ES-I3 (cell line): ENCODE results near the gene FBXO46.

Source experiments
- H3K36me3 ChIP-seq: 2 replicates; pipeline ENCODE4 v1.6.1; 2013; ENCODE audit warnings: mild to moderate bottlenecking, low read length, control low read depth, moderate library complexity; ENCODE audit not compliant: insufficient read depth
- H3K4me1 ChIP-seq: 2 replicates; pipeline ENCODE4 v1.6.1; 2013; ENCODE audit warnings: mild to moderate bottlenecking, control low read depth, low read length; ENCODE audit not compliant: insufficient read depth
- H3K9ac ChIP-seq: 2 replicates; pipeline ENCODE4 v1.6.1; 2013; ENCODE audit warnings: low read depth, mild to moderate bottlenecking, low read length, moderate library complexity
- H3K9me3 ChIP-seq: 2 replicates; pipeline ENCODE4 v1.6.1; 2013; ENCODE audit warnings: mild to moderate bottlenecking, low read length, moderate library complexity; ENCODE audit not compliant: control insufficient read depth, insufficient read depth

The FBXO46 gene

GRCh38 chr19:45730368-45731288 lies at the start of gene FBXO46:
Gene FBXO46, minus strand, starts transcription at chr19:45730896. Its CDS starts 17,401 bp downstream, at chr19:45713495.
- Histone ChIP-seq H3K9me3 (no peaks in the 10 kb centered on the region), H3K4me1 (peaks cover 3% of the 10 kb centered on the region; the same call in 1 of the 2 replicates), H3K36me3 (no peaks in the 10 kb centered on the region), H3K9ac (peak within 1 kb of the TSS; percentile 75)

- Histone ChIP-seq H3K9me3 (no peaks in the 10 kb centered on the region), H3K4me1 (peaks cover 30% of the 10 kb centered on the region), H3K36me3 (no peaks in the 10 kb centered on the region; the same call in 1 of the 2 replicates), H3K9ac (peak overlapping the region; percentile 44; the same call in 1 of the 2 replicates)
These were observed 49.4 kb upstream of the FBXO46 start for GRCh38 chr19:45780146-45780447.

- H3K36me3 ChIP-seq = no peaks in the 10 kb centered on the region; the same call in 1 of the 2 replicates
- no peaks in the 10 kb centered on the region for H3K9me3 ChIP-seq
- peaks cover 28% of the 10 kb centered on the region for H3K4me1 ChIP-seq
- H3K9ac ChIP-seq = peak overlapping the region; percentile 56
These were observed 48.8 kb upstream of the FBXO46 start for GRCh38 chr19:45779231-45780145.

GRCh38 chr19:45778010-45778661 lies 47.4 kb upstream of the FBXO46 start:
- H3K9ac ChIP-seq = no peak overlapping the region
- H3K36me3 ChIP-seq = no peaks in the 10 kb centered on the region; the same call in 1 of the 2 replicates
- H3K9me3 ChIP-seq = no peaks in the 10 kb centered on the region
- peaks cover 20% of the 10 kb centered on the region for H3K4me1 ChIP-seq

- Histone ChIP-seq H3K36me3 (no peaks in the 10 kb centered on the region; the same call in 1 of the 2 replicates), H3K9ac (no peak overlapping the region), H3K9me3 (no peaks in the 10 kb centered on the region), H3K4me1 (peaks cover 15% of the 10 kb centered on the region)
These were observed 46.8 kb upstream of the FBXO46 start for GRCh38 chr19:45777395-45777961.

GRCh38 chr19:45774765-45775164 lies 44.1 kb upstream of the FBXO46 start:
- no peaks in the 10 kb centered on the region; the same call in 1 of the 2 replicates for H3K36me3 ChIP-seq
- H3K4me1 ChIP-seq = peaks cover 10% of the 10 kb centered on the region
- H3K9me3 ChIP-seq = no peaks in the 10 kb centered on the region
- H3K9ac ChIP-seq = no peak overlapping the region

GRCh38 chr19:45773384-45773783 lies 42.7 kb upstream of the FBXO46 start:
- Histone ChIP-seq H3K4me1 (peaks cover 6% of the 10 kb centered on the region), H3K9me3 (no peaks in the 10 kb centered on the region), H3K36me3 (no peaks in the 10 kb centered on the region; the same call in 1 of the 2 replicates), H3K9ac (no peak overlapping the region)

GRCh38 chr19:45772912-45773311 lies 42.2 kb upstream of the FBXO46 start:
- H3K4me1 ChIP-seq = peaks cover 6% of the 10 kb centered on the region
- H3K9ac ChIP-seq = no peak overlapping the region
- no peaks in the 10 kb centered on the region for H3K9me3 ChIP-seq
- H3K36me3 ChIP-seq = no peaks in the 10 kb centered on the region; the same call in 1 of the 2 replicates

- Histone ChIP-seq H3K4me1 (peaks cover 6% of the 10 kb centered on the region), H3K9ac (peak overlapping the region; percentile 42)
These were observed 41.6 kb upstream of the FBXO46 start for GRCh38 chr19:45772130-45772840.

GRCh38 chr19:45771311-45771933 lies 40.7 kb upstream of the FBXO46 start:
- H3K9me3 ChIP-seq = no peaks in the 10 kb centered on the region
- peak overlapping the region; percentile 42 for H3K9ac ChIP-seq
- H3K36me3 ChIP-seq = no peaks in the 10 kb centered on the region
- H3K4me1 ChIP-seq = peaks cover 6% of the 10 kb centered on the region

More at GRCh38 chr19:45772130-45772840, 41.6 kb upstream of the FBXO46 start:
- no peaks in the 10 kb centered on the region; the same call in 1 of the 2 replicates for H3K36me3 ChIP-seq
- no peaks in the 10 kb centered on the region for H3K9me3 ChIP-seq

GRCh38 chr19:45770192-45771101 lies 39.8 kb upstream of the FBXO46 start:
- Histone ChIP-seq H3K36me3 (no peaks in the 10 kb centered on the region), H3K9me3 (no peaks in the 10 kb centered on the region), H3K4me1 (peaks cover 10% of the 10 kb centered on the region), H3K9ac (peak overlapping the region; percentile 64)

- Histone ChIP-seq H3K9ac (peak overlapping the region; percentile 64), H3K9me3 (no peaks in the 10 kb centered on the region), H3K4me1 (peaks cover 17% of the 10 kb centered on the region), H3K36me3 (no peaks in the 10 kb centered on the region)
These were observed 39.1 kb upstream of the FBXO46 start for GRCh38 chr19:45769821-45770191.
